HepG2 (cell line): Measurements from ENCODE around the gene ATR. TPM values are rescaled to one million over a fixed set of nuclear protein-coding genes. Genes with fewer than 3 reads are reported as not detected.
A peak's percentile ranks its signal among the peaks of the same experiment; 100 is the strongest.

ENCODE experiments used
- AFF4 ChIP-seq: sonication (generic); formaldehyde crosslinking; IDR thresholded peaks from 2 replicates; pipeline ENCODE4 v1.4.0; 2020; ENCODE audit warnings: missing genetic modification reagents
- DDIT3 ChIP-seq: sonication (generic); formaldehyde crosslinking; IDR thresholded peaks from 2 replicates; pipeline ENCODE4 v1.4.0; 2020; ENCODE audit warnings: mild to moderate bottlenecking, missing genetic modification reagents
- GFI1 ChIP-seq: sonication (generic); formaldehyde crosslinking; IDR thresholded peaks from 2 replicates; pipeline ENCODE4 v1.5.0; 2020; ENCODE audit warnings: missing genetic modification reagents, mild to moderate bottlenecking, borderline replicate concordance
- KDM2A ChIP-seq: sonication (generic); formaldehyde crosslinking; IDR thresholded peaks from 2 replicates; pipeline ENCODE4 v1.4.0; 2020; ENCODE audit warnings: low read depth, missing genetic modification reagents, borderline replicate concordance
- KDM6A ChIP-seq: IDR thresholded peaks from 2 replicates; pipeline ENCODE4 v1.6.1; 2016; ENCODE audit warnings: low read depth
- KMT2A ChIP-seq: sonication (generic); formaldehyde crosslinking; IDR thresholded peaks from 2 replicates; pipeline ENCODE4 v1.4.0; 2020; ENCODE audit warnings: missing genetic modification reagents
- KMT2B ChIP-seq: IDR thresholded peaks from 2 replicates; pipeline ENCODE4 v1.6.1; 2016; ENCODE audit warnings: missing genetic modification reagents, missing compliant biosample characterization
- MYNN ChIP-seq: sonication (generic); formaldehyde crosslinking; IDR thresholded peaks from 2 replicates; pipeline ENCODE4 v1.4.0; 2020; ENCODE audit warnings: mild to moderate bottlenecking, low read depth, missing genetic modification reagents
- NCOA1 ChIP-seq: sonication (generic); formaldehyde crosslinking; IDR thresholded peaks from 2 replicates; pipeline ENCODE4 v1.9.0; 2021; ENCODE audit warnings: missing genetic modification reagents
- NRL ChIP-seq: sonication (generic); formaldehyde crosslinking; IDR thresholded peaks from 2 replicates; pipeline ENCODE4 v1.5.0; 2020; ENCODE audit warnings: missing genetic modification reagents, mild to moderate bottlenecking, moderate library complexity, borderline replicate concordance
- SKI ChIP-seq: fragments of 450-650 bp; IDR thresholded peaks from one replicate; pipeline ENCODE4 v1.6.1; 2018; ENCODE audit warnings: mild to moderate bottlenecking; ENCODE audit not compliant: partially characterized antibody
- TCF12 ChIP-seq, 2 experiments: fragments of 450-650 bp in 1 of 2; sonication (generic) in 1 of 2; formaldehyde crosslinking in 1 of 2; IDR thresholded peaks; 2 replicates each; pipeline versions ENCODE4 v1.6.1 to v1.8.0; 2017 to 2022; ENCODE audit warnings: antibody characterized with exemption in 1 of 2, mild to moderate bottlenecking in 1 of 2, missing genetic modification reagents in 1 of 2, moderate library complexity in 1 of 2
- THAP7 ChIP-seq: sonication (generic); formaldehyde crosslinking; IDR thresholded peaks from 2 replicates; pipeline ENCODE4 v1.8.1; 2023; ENCODE audit warnings: mild to moderate bottlenecking, missing genetic modification reagents
- TRIM24 ChIP-seq: sonication (generic); formaldehyde crosslinking; IDR thresholded peaks from 2 replicates; pipeline ENCODE4 v1.8.0; 2022; ENCODE audit warnings: mild to moderate bottlenecking, missing genetic modification reagents
- ZNF251 ChIP-seq: sonication (generic); formaldehyde crosslinking; IDR thresholded peaks from 2 replicates; pipeline ENCODE4 v1.9.0; 2021; ENCODE audit warnings: mild to moderate bottlenecking, missing genetic modification reagents
- ZNF253 ChIP-seq: sonication (generic); formaldehyde crosslinking; IDR thresholded peaks from 2 replicates; pipeline ENCODE4 v1.8.0; 2022; ENCODE audit warnings: mild to moderate bottlenecking, missing genetic modification reagents, borderline replicate concordance
- ZNF441 ChIP-seq: sonication (generic); formaldehyde crosslinking; IDR thresholded peaks from 2 replicates; pipeline ENCODE4 v1.7.0; 2021; ENCODE audit warnings: missing genetic modification reagents, borderline replicate concordance
- ZNF503 ChIP-seq: sonication (generic); formaldehyde crosslinking; IDR thresholded peaks from 2 replicates; pipeline ENCODE4 v1.4.0; 2020; ENCODE audit warnings: missing genetic modification reagents
- ZNF580 ChIP-seq: IDR thresholded peaks from 2 replicates; pipeline ENCODE4 v1.6.1; 2016; ENCODE audit warnings: low read depth, borderline replicate concordance
- ZNF724P ChIP-seq: sonication (generic); formaldehyde crosslinking; IDR thresholded peaks from 2 replicates; pipeline ENCODE4 v1.8.0; 2022; ENCODE audit warnings: missing genetic modification reagents, borderline replicate concordance
- ZNF740 ChIP-seq: sonication (generic); formaldehyde crosslinking; IDR thresholded peaks from 2 replicates; pipeline ENCODE4 v1.4.0; 2020; ENCODE audit warnings: missing genetic modification reagents
- ZNF773 ChIP-seq: sonication (generic); formaldehyde crosslinking; IDR thresholded peaks from 2 replicates; pipeline ENCODE4 v1.4.0; 2020; ENCODE audit warnings: missing genetic modification reagents, borderline replicate concordance
- polyA plus RNA-seq, 8 experiments: library from polyadenylated mRNA; depleted of rRNA in 3 of 8; stranded (reverse) in 7 of 8; unstranded in 1 of 8; fragments of >200 nt; fragmentation: Illumina TruSeq in 4 of 8; extraction: Trizol in 4 of 8; gene quantifications; 2 replicates each; pipeline versions ENCODE4 v1.2.1 to v1.2.3, GENCODE V29; 2011 to 2016; ENCODE audit warnings: low read depth in 4 of 8, missing spikeins in 1 of 8, mixed read lengths in 1 of 8; ENCODE audit not compliant: insufficient read depth in 1 of 8
- total RNA-seq, 5 experiments: library from RNA; depleted of rRNA; stranded (reverse); fragments of >200 nt; fragmentation: Illumina TruSeq; extraction: Trizol; gene quantifications; 2 replicates each; pipeline ENCODE4 v1.2.3, GENCODE V29; 2016; ENCODE audit warnings: low read depth in 1 of 5

ATR gene
- total and polyA plus RNA-seq, 2 of the 13 experiments (the other 11 are each of a cell fraction or from before 2014, with no cell fraction given), result 6.6 to 17.0 TPM

- TF ChIP-seq SKI, result peak; percentile 8
- TF ChIP-seq AFF4, result no peak
- no peak for TF ChIP-seq ZNF251 (CRISPR knock-in tag)
- 0 out of 2 replicates have a peak, but pooled peaks have one; percentile 73 for TF ChIP-seq ZNF773 (CRISPR knock-in tag)
- TF ChIP-seq KDM6A, result no peak
- peak; percentile 49; the same call in 1 of the 2 replicates for TF ChIP-seq ZNF503 (CRISPR knock-in tag)
- peak; percentile 47; the same call in 1 of the 2 replicates for TF ChIP-seq ZNF580
- TF ChIP-seq KDM2A, result peak; percentile 94
- no peak for TF ChIP-seq MYNN
- peak; percentile 94 for TF ChIP-seq KMT2B
- peak; percentile 87 for TF ChIP-seq ZNF724P
- no peak for TF ChIP-seq ZNF253 (CRISPR knock-in tag)
- TF ChIP-seq ZNF740 (CRISPR knock-in tag), result no peak
- TF ChIP-seq DDIT3 (CRISPR knock-in tag), result no peak
- peak; percentile 20; the same call in 1 of the 2 replicates for TF ChIP-seq GFI1 (CRISPR knock-in tag)
- TF ChIP-seq NRL (CRISPR knock-in tag), result peak; percentile 86; the same call in 1 of the 2 replicates
- peak; percentile 21; the same call in 1 of the 2 replicates for TF ChIP-seq ZNF441 (CRISPR knock-in tag)
- no peak for TF ChIP-seq THAP7
- TF ChIP-seq NCOA1, result no peak
- TF ChIP-seq KMT2A (CRISPR knock-in tag), result peak; percentile 92
- no peak for TF ChIP-seq TRIM24 (CRISPR knock-in tag)
- no peak for TF ChIP-seq TCF12 (IDR thresholded peaks at IDR 0.05)
- TF ChIP-seq TCF12 (CRISPR knock-in tag; IDR thresholded peaks at IDR 0.05), result no peak
Observed at GRCh38 chr3:142595951-142596725, 17.6 kb upstream of the ATR start, which contains the start of gene PLS1 (continued).
